Measurements from ENCODE around the gene IL1A. TPM values are rescaled to one million over a fixed set of nuclear protein-coding genes. Genes with fewer than 3 reads are reported as not detected.

Gene IL1A
- total RNA-seq, 1 donor from 2014 or later, result 3.2 TPM

DNA sequence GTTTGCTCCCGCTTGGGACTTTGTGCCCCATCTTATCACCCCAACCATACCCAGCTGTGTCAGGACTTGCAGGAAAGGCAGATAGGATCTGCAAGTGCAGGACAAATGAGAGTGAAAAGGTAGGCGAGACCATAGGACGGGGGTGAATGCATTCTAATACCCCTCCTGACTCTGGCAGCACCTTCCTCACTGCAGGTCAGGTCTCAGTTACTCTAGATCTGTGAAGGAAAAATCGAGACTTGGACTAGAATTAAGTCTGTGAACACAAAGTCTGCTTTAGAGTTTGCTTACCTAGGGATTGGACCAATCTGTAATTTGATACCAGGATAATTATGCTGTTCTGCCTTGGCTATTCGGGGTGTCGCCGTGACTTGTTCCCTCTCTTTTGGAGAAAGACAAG lies 43.8 kb downstream of the IL1A start:
- H3K4me3 ChIP-seq, result no peak overlapping the region
- no peak overlapping the region for H3K4me2 ChIP-seq
- H3K4me1 ChIP-seq, result no peaks in the 10 kb centered on the region
- Mint-ChIP-seq H3K36me3 (peaks cover 23% of the 10 kb centered on the region), H3K27me3 (ENCODE audit: insufficient read depth, low read depth) (no peaks in the 10 kb centered on the region), H3K4me1 (no peaks in the 10 kb centered on the region), H3K4me3 (no peak overlapping the region), H3K27ac (peak overlapping the region; percentile 11), H3K9me3 (no peaks in the 10 kb centered on the region)
- no peaks in the 10 kb centered on the region for H3K9me3 ChIP-seq (ENCODE audit: low read depth)
- no peaks in the 10 kb centered on the region for H3K79me2 ChIP-seq (ENCODE audit: low read depth)
- peaks cover 7% of the 10 kb centered on the region for H3F3A ChIP-seq (ENCODE audit: low read depth)
- H3K27me3 ChIP-seq, result no peaks in the 10 kb centered on the region
- H3K27ac ChIP-seq, result no peak overlapping the region
- H3K36me3 ChIP-seq, result peaks cover 13% of the 10 kb centered on the region
- H4K20me1 ChIP-seq (ENCODE audit: low read depth), result no peaks in the 10 kb centered on the region
- no peak for DNase-seq (ENCODE audit: low spot score)
- no peak for TF ChIP-seq EZH2phosphoT487 (IDR thresholded peaks at IDR 0.05)
- TF ChIP-seq, protein P1, sequence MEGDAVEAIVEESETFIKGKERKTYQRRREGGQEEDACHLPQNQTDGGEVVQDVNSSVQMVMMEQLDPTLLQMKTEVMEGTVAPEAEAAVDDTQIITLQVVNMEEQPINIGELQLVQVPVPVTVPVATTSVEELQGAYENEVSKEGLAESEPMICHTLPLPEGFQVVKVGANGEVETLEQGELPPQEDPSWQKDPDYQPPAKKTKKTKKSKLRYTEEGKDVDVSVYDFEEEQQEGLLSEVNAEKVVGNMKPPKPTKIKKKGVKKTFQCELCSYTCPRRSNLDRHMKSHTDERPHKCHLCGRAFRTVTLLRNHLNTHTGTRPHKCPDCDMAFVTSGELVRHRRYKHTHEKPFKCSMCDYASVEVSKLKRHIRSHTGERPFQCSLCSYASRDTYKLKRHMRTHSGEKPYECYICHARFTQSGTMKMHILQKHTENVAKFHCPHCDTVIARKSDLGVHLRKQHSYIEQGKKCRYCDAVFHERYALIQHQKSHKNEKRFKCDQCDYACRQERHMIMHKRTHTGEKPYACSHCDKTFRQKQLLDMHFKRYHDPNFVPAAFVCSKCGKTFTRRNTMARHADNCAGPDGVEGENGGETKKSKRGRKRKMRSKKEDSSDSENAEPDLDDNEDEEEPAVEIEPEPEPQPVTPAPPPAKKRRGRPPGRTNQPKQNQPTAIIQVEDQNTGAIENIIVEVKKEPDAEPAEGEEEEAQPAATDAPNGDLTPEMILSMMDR (IDR thresholded peaks at IDR 0.05), result no peak
- TF ChIP-seq EZH2 (IDR thresholded peaks at IDR 0.05), result no peak
- H2AFZ ChIP-seq (replicated peaks), result no peak overlapping the region
- no peak overlapping the region for H3K9ac ChIP-seq

DNA sequence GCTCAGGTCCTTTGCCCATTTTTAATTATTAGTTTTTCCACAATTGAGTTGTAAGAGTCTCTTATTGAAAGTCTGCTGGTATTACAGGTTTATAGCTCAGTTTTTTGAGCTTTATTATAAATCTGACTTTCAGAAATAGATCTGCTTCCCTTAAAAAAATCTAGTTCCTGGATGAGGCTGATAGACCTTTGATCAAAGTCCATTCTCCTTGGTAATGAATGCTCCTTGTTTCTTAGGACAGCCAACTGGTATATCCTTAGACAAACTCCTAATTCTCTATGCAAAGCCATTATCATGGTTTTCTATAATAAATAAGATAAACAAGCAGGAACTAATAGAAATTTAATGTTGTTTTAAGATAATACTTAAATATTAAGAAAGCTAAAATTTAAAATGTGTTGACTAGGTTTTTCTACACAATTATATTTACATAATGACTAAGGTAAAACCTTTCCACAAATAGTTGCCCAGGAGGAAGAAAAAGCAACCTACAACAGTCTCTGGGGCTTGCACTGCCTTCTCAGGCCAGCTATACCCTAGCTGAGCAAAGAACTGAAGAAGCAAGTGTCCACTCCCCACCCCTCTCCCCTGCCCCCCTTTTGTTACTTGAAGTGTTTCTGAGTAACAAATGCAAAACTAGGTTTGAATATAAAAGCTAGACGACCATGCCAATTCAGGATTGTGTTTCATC lies 46.6 kb downstream of the IL1A start:
- Histone ChIP-seq H3K36me3 (peaks cover 11% of the 10 kb centered on the region), H3F3A (ENCODE audit: low read depth) (peaks cover 7% of the 10 kb centered on the region), H4K20me1 (ENCODE audit: low read depth) (no peaks in the 10 kb centered on the region), H3K79me2 (ENCODE audit: low read depth) (no peaks in the 10 kb centered on the region), H3K27me3 (no peaks in the 10 kb centered on the region), H3K4me1 (no peaks in the 10 kb centered on the region), H3K4me2 (no peak overlapping the region), H3K4me3 (no peak overlapping the region), H3K9ac (no peak overlapping the region), H3K27ac (no peak overlapping the region), H3K9me3 (ENCODE audit: low read depth) (no peaks in the 10 kb centered on the region), H2AFZ (replicated peaks) (no peak overlapping the region)
- Mint-ChIP-seq H3K4me3 (no peak overlapping the region), H3K27me3 (ENCODE audit: insufficient read depth, low read depth) (no peaks in the 10 kb centered on the region), H3K9me3 (no peaks in the 10 kb centered on the region), H3K27ac (no peak overlapping the region), H3K4me1 (no peaks in the 10 kb centered on the region), H3K36me3 (peaks cover 16% of the 10 kb centered on the region)
- TF ChIP-seq EZH2phosphoT487 (IDR thresholded peaks at IDR 0.05), result no peak
- TF ChIP-seq EZH2 (IDR thresholded peaks at IDR 0.05), result no peak
- TF ChIP-seq, protein P1 (IDR thresholded peaks at IDR 0.05), result no peak
- no peak for DNase-seq (ENCODE audit: low spot score)

DNA sequence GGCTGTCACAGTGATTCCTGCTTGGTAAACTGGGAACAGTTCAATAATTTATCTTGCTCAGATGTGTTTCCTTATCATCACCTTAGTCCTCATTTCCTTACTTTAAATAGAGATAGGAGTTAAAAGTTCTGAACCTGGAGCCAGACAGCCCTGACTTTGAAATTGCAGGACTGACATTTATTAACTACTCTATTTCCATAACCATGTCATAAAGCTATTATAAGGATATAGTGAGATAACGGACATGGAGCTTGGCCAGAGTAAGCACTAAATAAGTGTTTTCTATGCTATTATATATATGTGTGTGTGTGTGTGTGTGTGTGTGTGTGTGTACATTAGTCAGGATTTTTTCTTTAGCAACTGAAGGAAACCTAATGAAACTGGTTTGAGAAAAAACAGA lies 50.4 kb downstream of the IL1A start:
- H3K4me3 Mint-ChIP-seq, result no peak overlapping the region
- no peaks in the 10 kb centered on the region for H3K9me3 ChIP-seq (ENCODE audit: low read depth)
- no peaks in the 10 kb centered on the region for H3K4me1 Mint-ChIP-seq
- no peak overlapping the region for H3K4me2 ChIP-seq
- H3K27ac Mint-ChIP-seq, result no peak overlapping the region
- H3F3A ChIP-seq (ENCODE audit: low read depth), result peaks cover 7% of the 10 kb centered on the region
- H3K36me3 Mint-ChIP-seq, result peaks cover 3% of the 10 kb centered on the region
- H3K27ac ChIP-seq, result no peak overlapping the region
- no peak overlapping the region for H2AFZ ChIP-seq (replicated peaks)
- TF ChIP-seq EZH2phosphoT487 (IDR thresholded peaks at IDR 0.05) (no peak), EZH2 (IDR thresholded peaks at IDR 0.05) (no peak)
- TF ChIP-seq, protein P1 (IDR thresholded peaks at IDR 0.05), result no peak
- H3K9me3 Mint-ChIP-seq, result no peaks in the 10 kb centered on the region
- H3K4me3 ChIP-seq, result no peak overlapping the region
- no peak overlapping the region for H3K9ac ChIP-seq
- no peaks in the 10 kb centered on the region for H4K20me1 ChIP-seq (ENCODE audit: low read depth)
- H3K36me3 ChIP-seq, result peaks cover 4% of the 10 kb centered on the region
- no peaks in the 10 kb centered on the region for H3K27me3 ChIP-seq
- no peaks in the 10 kb centered on the region for H3K27me3 Mint-ChIP-seq (ENCODE audit: insufficient read depth, low read depth)
- no peaks in the 10 kb centered on the region for H3K79me2 ChIP-seq (ENCODE audit: low read depth)
- DNase-seq (ENCODE audit: low spot score), result no peak
- H3K4me1 ChIP-seq, result no peaks in the 10 kb centered on the region
